ENCODE measurements around the gene NUCKS1.

The NUCKS1 gene

GRCh38 chr1:205750138-205751035 lies at the start of gene NUCKS1:
Gene NUCKS1 (minus strand): TSS chr1:205750182. CDS start chr1:205749973, 209 bp downstream.
- peak; percentile 98 for DNase-seq
- H3K4me3 Mint-ChIP-seq: peak within 1 kb of the TSS; percentile 93
- H3K36me3 Mint-ChIP-seq: peaks cover 17% of the 10 kb centered on the region
- H3K9me3 Mint-ChIP-seq: no peaks in the 10 kb centered on the region
- CTCF ChIA-PET: interaction anchor here (1.2 kb wide), 1 partner anchor 10 kb away, joined by 5 read pairs; no protein-coding TSS in a partner anchor
- peak within 1 kb of the TSS; percentile 98 for H3K27ac Mint-ChIP-seq
- H3K27me3 Mint-ChIP-seq: peaks cover 4% of the 10 kb centered on the region
- H3K4me1 Mint-ChIP-seq: peaks cover 44% of the 10 kb centered on the region

GRCh38 chr1:205798577-205798976 lies 48.6 kb upstream of the NUCKS1 start:
- Mint-ChIP-seq H3K4me1 (peaks cover 7% of the 10 kb centered on the region), H3K27me3 (no peaks in the 10 kb centered on the region), H3K4me3 (no peak overlapping the region), H3K9me3 (no peaks in the 10 kb centered on the region), H3K36me3 (no peaks in the 10 kb centered on the region), H3K27ac (no peak overlapping the region)
- CTCF ChIA-PET: interaction anchor here (1.0 to 11.3 kb wide), 2 partner anchors 60 to 180 kb away, joined by 3 to 186 read pairs; no protein-coding TSS in a partner anchor
- no peak for DNase-seq

GRCh38 chr1:205797168-205797567 lies 47.2 kb upstream of the NUCKS1 start:
- Mint-ChIP-seq H3K4me1 (peaks cover 7% of the 10 kb centered on the region), H3K36me3 (no peaks in the 10 kb centered on the region), H3K4me3 (no peak overlapping the region), H3K27ac (no peak overlapping the region), H3K27me3 (no peaks in the 10 kb centered on the region), H3K9me3 (no peaks in the 10 kb centered on the region)
- CTCF ChIA-PET: interaction anchor here (2.5 to 11.3 kb wide), 2 partner anchors 139 to 182 kb away, joined by 11 to 186 read pairs; no protein-coding TSS in a partner anchor
- DNase-seq: no peak

- Mint-ChIP-seq H3K27me3 (no peaks in the 10 kb centered on the region), H3K4me3 (no peak overlapping the region), H3K4me1 (peaks cover 7% of the 10 kb centered on the region), H3K9me3 (no peaks in the 10 kb centered on the region), H3K36me3 (peaks cover 4% of the 10 kb centered on the region), H3K27ac (no peak overlapping the region)
- CTCF ChIA-PET: interaction anchor here (1.4 to 11.3 kb wide), 5 partner anchors 11 to 185 kb away, joined by 4 to 186 read pairs (median 9); no protein-coding TSS in a partner anchor
- no peak for DNase-seq
Observed at GRCh38 chr1:205794011-205794730, 44.2 kb upstream of the NUCKS1 start.

GRCh38 chr1:205792961-205793673 lies 43.1 kb upstream of the NUCKS1 start:
- H3K27ac Mint-ChIP-seq: no peak overlapping the region
- H3K4me3 Mint-ChIP-seq: no peak overlapping the region
- H3K4me1 Mint-ChIP-seq: peaks cover under 1% of the 10 kb centered on the region
- no peaks in the 10 kb centered on the region for H3K27me3 Mint-ChIP-seq
- DNase-seq: no peak
- peaks cover 4% of the 10 kb centered on the region for H3K36me3 Mint-ChIP-seq
- no peaks in the 10 kb centered on the region for H3K9me3 Mint-ChIP-seq
- CTCF ChIA-PET: interaction anchor here (1.0 to 11.3 kb wide), 9 partner anchors 34 to 315 kb away, joined by 3 to 186 read pairs (median 7); no protein-coding TSS in a partner anchor

- Mint-ChIP-seq H3K9me3 (no peaks in the 10 kb centered on the region), H3K4me1 (no peaks in the 10 kb centered on the region), H3K27ac (no peak overlapping the region), H3K36me3 (peaks cover 4% of the 10 kb centered on the region), H3K4me3 (no peak overlapping the region), H3K27me3 (no peaks in the 10 kb centered on the region)
- CTCF ChIA-PET: interaction anchor here (0.6 to 11.3 kb wide), 25 partner anchors 10 to 316 kb away, joined by 3 to 186 read pairs (median 6); no protein-coding TSS in a partner anchor
- no peak for DNase-seq
Observed at GRCh38 chr1:205792481-205792881, 42.5 kb upstream of the NUCKS1 start.

GRCh38 chr1:205791568-205792180 lies 41.7 kb upstream of the NUCKS1 start:
- Mint-ChIP-seq H3K4me3 (no peak overlapping the region), H3K27me3 (no peaks in the 10 kb centered on the region), H3K4me1 (no peaks in the 10 kb centered on the region), H3K9me3 (no peaks in the 10 kb centered on the region), H3K27ac (no peak overlapping the region), H3K36me3 (peaks cover 4% of the 10 kb centered on the region)
- peak; percentile 76 for DNase-seq
- CTCF ChIA-PET: interaction anchor here (0.6 to 11.3 kb wide), 27 partner anchors 9 to 316 kb away, joined by 3 to 186 read pairs (median 5); no protein-coding TSS in a partner anchor

- no peaks in the 10 kb centered on the region for H3K9me3 Mint-ChIP-seq
- no peaks in the 10 kb centered on the region for H3K27me3 Mint-ChIP-seq
- peaks cover 4% of the 10 kb centered on the region for H3K36me3 Mint-ChIP-seq
- peaks cover 7% of the 10 kb centered on the region for H3K4me1 Mint-ChIP-seq
- no peak overlapping the region for H3K4me3 Mint-ChIP-seq
- DNase-seq: no peak
- CTCF ChIA-PET: interaction anchor here (0.6 to 11.3 kb wide), 4 partner anchors 76 to 191 kb away, joined by 3 to 186 read pairs (median 75); no protein-coding TSS in a partner anchor
- H3K27ac Mint-ChIP-seq: no peak overlapping the region
Observed at GRCh38 chr1:205787287-205787916, 37.4 kb upstream of the NUCKS1 start.

GRCh38 chr1:205786601-205787000 lies 36.6 kb upstream of the NUCKS1 start:
- no peaks in the 10 kb centered on the region for H3K9me3 Mint-ChIP-seq
- CTCF ChIA-PET: interaction anchor here (0.8 to 8.5 kb wide), 2 partner anchors 128 to 191 kb away, joined by 3 to 145 read pairs; no protein-coding TSS in a partner anchor
- no peak overlapping the region for H3K27ac Mint-ChIP-seq
- peaks cover 4% of the 10 kb centered on the region for H3K36me3 Mint-ChIP-seq
- H3K27me3 Mint-ChIP-seq: no peaks in the 10 kb centered on the region
- DNase-seq: no peak
- H3K4me1 Mint-ChIP-seq: peaks cover 11% of the 10 kb centered on the region
- no peak overlapping the region for H3K4me3 Mint-ChIP-seq

- DNase-seq: no peak
- Mint-ChIP-seq H3K36me3 (peaks cover 1% of the 10 kb centered on the region), H3K4me1 (peaks cover 16% of the 10 kb centered on the region), H3K9me3 (no peaks in the 10 kb centered on the region), H3K4me3 (no peak overlapping the region), H3K27ac (no peak overlapping the region), H3K27me3 (peaks cover 2% of the 10 kb centered on the region)
- CTCF ChIA-PET: interaction anchor here (1.8 to 8.5 kb wide), 3 partner anchors 75 to 192 kb away, joined by 4 to 145 read pairs (median 38); no protein-coding TSS in a partner anchor
Observed at GRCh38 chr1:205785446-205785845, 35.5 kb upstream of the NUCKS1 start.

GRCh38 chr1:205783904-205784303 lies 33.9 kb upstream of the NUCKS1 start:
- no peak overlapping the region for H3K27ac Mint-ChIP-seq
- CTCF ChIA-PET: interaction anchor here (1.8 to 8.5 kb wide), 4 partner anchors 73 to 193 kb away, joined by 4 to 145 read pairs (median 24); no protein-coding TSS in a partner anchor
- H3K4me3 Mint-ChIP-seq: no peak overlapping the region
- DNase-seq: no peak
- peaks cover 4% of the 10 kb centered on the region for H3K27me3 Mint-ChIP-seq
- H3K4me1 Mint-ChIP-seq: peaks cover 16% of the 10 kb centered on the region
- H3K36me3 Mint-ChIP-seq: no peaks in the 10 kb centered on the region
- H3K9me3 Mint-ChIP-seq: no peaks in the 10 kb centered on the region

GRCh38 chr1:205783433-205783795 lies 33.4 kb upstream of the NUCKS1 start:
- H3K4me1 Mint-ChIP-seq: peaks cover 16% of the 10 kb centered on the region
- H3K27ac Mint-ChIP-seq: no peak overlapping the region
- CTCF ChIA-PET: interaction anchor here (1.1 to 8.5 kb wide), 6 partner anchors 11 to 194 kb away, joined by 4 to 145 read pairs (median 11); no protein-coding TSS in a partner anchor
- H3K4me3 Mint-ChIP-seq: no peak overlapping the region
- H3K27me3 Mint-ChIP-seq: peaks cover 4% of the 10 kb centered on the region
- DNase-seq: no peak
- H3K9me3 Mint-ChIP-seq: no peaks in the 10 kb centered on the region
- no peaks in the 10 kb centered on the region for H3K36me3 Mint-ChIP-seq

All from activated naive CD4-positive, alpha-beta T cell treated with anti-CD3 and anti-CD28 coated beads, Interleukin-2, amount 10 ng/mL, durations not matched to agents 7 days and 5 days (primary cell).